ENCODE results near the gene SETD1A.
A peak's percentile ranks its signal among the peaks of the same experiment; 100 is the strongest.

SETD1A gene

DNA sequence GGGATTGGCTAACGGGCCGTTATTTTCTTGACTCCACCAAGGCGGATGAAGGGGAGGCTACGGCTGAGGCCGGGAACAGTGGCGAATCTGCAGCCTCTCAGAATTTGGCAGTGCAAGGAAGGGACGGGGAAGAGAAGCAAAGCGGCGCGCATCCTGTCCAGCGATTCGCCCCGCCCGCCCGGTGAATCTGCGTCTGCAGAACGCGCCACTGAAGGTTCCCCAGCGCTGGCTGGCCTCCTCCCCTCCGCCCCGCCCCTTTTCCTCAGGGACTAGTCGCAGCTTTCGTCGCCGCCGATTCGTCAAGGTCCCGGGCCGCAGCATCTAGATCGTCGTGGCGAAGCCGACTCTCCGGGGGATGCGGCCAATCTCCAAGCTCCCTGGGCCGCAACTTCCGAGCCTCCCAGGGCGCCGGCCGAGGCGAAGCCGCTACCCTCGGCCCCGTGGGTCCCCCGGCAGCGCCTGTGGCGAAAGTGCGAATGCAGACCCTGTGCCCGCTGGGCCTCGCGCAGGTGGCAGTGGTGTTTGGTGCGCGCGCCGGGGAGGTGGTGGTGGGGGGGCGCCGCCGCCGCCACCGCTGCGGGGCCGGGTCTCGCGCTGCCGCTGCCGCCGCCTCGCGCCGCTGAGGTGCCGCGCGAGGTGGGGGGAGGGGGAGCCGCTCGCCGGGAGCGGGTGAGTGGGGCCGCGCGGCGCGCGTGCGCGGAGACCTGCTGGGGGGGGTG, at the start of gene SETD1A:
Gene SETD1A, plus strand, starts transcription at position 299 of the 719 bp plus-strand sequence. CDS start 978 bp downstream, outside the sequence.
- peak within 1 kb of the TSS; percentile 99 for H3K27ac Mint-ChIP-seq
- H3K9me3 Mint-ChIP-seq = no peaks in the 10 kb centered on the region
- no peaks in the 10 kb centered on the region for H3K27me3 Mint-ChIP-seq
- H3K4me3 Mint-ChIP-seq = peak within 1 kb of the TSS; percentile 96 to 97
- peak; percentile 92 for ATAC-seq
- peaks cover 42% of the 10 kb centered on the region for H3K4me1 Mint-ChIP-seq
- DNase-seq = peak; percentile 96 to 97

DNA sequence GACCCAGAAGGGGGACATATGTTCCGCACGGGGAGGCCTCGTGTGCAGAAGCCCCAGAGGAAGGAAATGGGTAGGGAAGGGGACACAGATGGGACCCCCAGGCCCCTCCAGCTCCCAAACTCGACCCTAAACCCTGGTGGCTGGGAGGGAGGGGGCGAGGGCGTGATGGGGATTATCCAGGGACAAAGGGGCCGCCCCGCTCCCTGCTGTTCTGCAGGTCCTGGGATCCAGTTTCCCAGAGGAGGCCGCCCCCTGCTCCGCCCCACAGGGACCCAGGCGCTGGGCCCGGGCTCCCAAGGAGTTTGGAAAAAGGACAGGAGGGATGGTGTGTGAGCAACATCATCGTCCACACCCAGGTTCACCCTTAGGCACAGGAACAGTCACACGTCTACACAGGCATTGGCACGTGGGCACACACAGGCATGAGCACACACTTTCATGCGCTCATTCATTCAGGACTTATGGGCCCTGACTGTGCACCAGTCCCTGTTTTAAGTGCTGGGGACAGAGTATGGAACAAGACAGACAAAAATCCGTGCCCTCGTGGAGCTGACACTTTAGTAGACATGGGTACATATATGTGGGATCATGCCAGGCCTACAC, 47.0 kb upstream of the SETD1A start:
- Mint-ChIP-seq H3K9me3 (no peaks in the 10 kb centered on the region), H3K27ac (no peak overlapping the region), H3K27me3 (no peaks in the 10 kb centered on the region), H3K4me1 (no peaks in the 10 kb centered on the region), H3K4me3 (no peak overlapping the region)
- peak; percentile 9 for ATAC-seq
- no peak for DNase-seq

DNA sequence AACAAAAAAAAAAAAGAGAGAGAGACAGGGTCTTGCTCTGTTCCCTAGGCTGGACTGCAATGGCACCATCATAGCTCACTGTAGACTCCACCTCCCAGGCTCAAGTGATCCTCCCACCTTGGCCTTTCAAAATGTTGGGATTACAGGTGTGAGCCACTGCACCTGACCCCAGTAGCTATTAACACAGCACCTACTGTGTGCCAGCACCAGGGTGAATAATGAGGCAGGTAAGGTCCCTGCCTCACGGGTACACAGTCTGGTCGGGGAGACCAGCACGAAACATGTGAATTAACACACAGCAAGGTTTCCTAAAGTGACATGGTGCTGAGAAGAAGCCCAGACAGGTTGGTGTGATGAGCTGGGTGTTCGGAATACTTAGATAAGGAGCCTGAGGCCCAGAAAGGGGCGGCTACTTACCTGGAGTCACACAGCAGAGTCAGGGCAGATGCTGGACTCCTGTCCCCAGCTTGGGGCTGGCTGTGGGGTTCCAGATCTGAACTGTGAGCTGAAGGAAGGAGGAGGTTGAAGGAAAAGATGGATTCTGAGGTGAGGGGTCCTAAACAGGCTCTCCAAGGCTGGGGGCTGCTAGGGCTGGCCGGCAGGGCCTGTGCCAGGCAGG, 44.7 kb upstream of the SETD1A start:
- no peak overlapping the region for H3K4me3 Mint-ChIP-seq
- no peaks in the 10 kb centered on the region for H3K9me3 Mint-ChIP-seq
- H3K27ac Mint-ChIP-seq = no peak overlapping the region
- H3K27me3 Mint-ChIP-seq = no peaks in the 10 kb centered on the region
- DNase-seq = no peak
- no peak for ATAC-seq
- no peaks in the 10 kb centered on the region for H3K4me1 Mint-ChIP-seq

DNA sequence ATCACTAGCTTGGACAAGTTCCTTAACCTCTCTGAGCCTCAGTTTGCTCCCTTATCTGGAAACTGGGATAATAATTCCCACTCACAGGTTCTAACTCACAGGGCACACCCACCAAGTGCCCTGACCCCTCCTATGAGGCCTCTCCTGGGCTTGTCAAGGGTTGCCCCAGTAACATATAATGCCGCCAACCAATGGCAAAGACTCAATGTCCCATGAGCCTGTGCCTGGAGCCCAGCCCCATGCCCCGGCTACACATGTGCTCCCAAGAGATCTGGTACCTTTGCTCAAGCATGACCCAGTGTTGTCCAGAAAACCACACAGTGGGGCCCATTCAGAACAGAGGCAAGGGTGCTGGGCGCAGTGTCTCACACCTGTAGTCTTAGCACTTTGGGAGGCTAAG, 42.7 kb upstream of the SETD1A start:
- Mint-ChIP-seq H3K4me1 (no peaks in the 10 kb centered on the region), H3K27me3 (no peaks in the 10 kb centered on the region), H3K27ac (no peak overlapping the region), H3K9me3 (no peaks in the 10 kb centered on the region), H3K4me3 (no peak overlapping the region)
- DNase-seq (no peak), ATAC-seq (no peak)

DNA sequence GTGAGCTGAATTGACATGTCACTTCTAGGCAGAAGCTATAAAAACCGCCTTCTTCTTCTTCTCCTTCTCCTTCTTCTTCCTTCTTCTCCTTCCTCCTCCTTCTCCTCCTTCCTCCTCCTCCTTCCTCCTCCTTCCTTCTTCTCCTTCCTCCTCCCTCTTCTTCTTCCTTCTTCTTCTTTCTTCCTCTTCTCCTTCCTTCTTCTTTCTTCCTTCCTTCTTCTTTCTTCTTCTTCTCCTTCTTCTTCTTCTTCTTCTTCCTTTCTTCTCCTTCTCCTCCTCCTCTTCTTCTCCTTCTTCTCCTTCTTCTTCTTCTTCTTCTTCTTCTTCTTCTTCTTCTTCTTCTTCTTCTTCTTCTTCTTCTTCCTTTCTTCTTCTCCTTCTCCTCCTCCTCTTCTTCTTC, 38.9 kb upstream of the SETD1A start:
- Mint-ChIP-seq H3K4me3 (no peak overlapping the region), H3K4me1 (peaks cover 17% of the 10 kb centered on the region), H3K27ac (no peak overlapping the region), H3K27me3 (no peaks in the 10 kb centered on the region), H3K9me3 (no peaks in the 10 kb centered on the region)
- ATAC-seq (no peak), DNase-seq (no peak)

DNA sequence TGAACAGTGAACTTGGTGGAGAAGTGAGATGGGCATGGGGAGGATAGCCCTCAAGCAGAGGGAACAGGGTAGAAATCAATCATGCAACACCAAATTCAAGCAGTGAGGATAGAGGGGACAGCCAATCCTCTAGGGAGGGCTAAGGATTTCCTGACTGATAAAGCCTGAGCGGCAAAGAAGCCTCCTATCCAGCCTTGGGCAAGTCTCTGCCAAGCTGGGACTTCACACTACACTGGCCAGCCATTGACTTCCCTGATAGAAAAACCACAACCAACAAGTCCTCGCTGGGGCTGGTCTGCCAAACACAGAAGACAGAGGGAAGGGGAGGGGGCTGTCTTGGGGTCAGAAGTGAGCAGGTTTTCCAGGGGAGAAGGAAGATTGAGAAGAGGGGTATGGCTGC, 36.7 kb upstream of the SETD1A start:
- DNase-seq = no peak
- Mint-ChIP-seq H3K27me3 (no peaks in the 10 kb centered on the region), H3K27ac (no peak overlapping the region), H3K9me3 (no peaks in the 10 kb centered on the region), H3K4me1 (peaks cover 29% of the 10 kb centered on the region), H3K4me3 (peak overlapping the region; percentile 97 to 98)
- ATAC-seq = no peak

DNA sequence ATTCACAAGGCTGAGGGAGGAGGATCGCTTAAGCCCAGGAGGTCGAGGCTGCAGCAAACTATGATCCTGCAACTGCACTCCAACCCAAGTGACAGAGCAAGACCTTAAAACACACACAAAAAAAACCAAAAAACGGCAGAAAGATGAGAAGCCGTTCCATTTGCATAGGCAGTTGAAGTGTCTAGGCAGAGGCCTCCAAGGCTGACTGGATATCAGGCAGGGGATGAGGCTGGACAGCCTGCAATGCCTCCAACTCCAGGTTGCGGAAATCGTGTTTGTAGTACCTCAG, 36.2 kb upstream of the SETD1A start:
- DNase-seq (no peak), ATAC-seq (no peak)
- Mint-ChIP-seq H3K4me3 (peak overlapping the region; percentile 97 to 98), H3K27me3 (no peaks in the 10 kb centered on the region), H3K9me3 (no peaks in the 10 kb centered on the region), H3K4me1 (peaks cover 34% of the 10 kb centered on the region), H3K27ac (peak overlapping the region in 1 of 2 donors; percentile 89)

DNA sequence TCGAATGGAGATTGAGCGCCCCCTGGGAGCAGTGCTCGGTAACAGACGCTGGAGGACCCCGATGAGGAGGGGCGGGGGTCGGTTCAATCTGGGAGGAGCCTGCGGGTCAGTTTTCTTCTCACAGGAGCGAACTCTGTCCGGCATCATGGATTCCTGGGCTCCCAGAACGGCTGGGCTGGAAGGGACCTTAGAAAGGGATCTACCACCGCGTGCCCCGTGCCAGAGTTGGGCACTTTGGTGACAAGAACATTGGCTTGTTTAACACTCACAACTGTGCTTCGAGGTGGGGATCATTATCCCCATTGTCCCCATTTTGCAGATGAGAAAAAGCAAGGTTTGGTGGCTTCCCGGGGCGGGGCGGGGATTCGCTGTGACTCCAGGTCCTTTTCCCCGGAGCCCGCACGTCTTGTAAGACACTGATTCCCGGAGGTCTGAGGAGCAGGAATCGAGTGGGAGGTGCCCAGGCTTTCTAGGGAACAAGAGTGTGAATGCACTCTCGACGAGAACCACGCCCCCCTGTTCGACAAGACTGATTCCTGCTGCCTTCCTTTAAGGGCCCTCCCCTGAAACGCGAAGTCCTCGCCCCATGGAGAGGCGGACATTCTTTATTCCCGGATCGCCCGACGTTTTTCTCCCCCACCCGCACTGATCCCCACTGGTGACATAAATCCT, 35.7 kb upstream of the SETD1A start:
- peak; percentile 87 to 88 for DNase-seq
- Mint-ChIP-seq H3K9me3 (no peaks in the 10 kb centered on the region), H3K4me1 (peaks cover 39% of the 10 kb centered on the region), H3K4me3 (peak overlapping the region; percentile 97 to 98), H3K27me3 (no peaks in the 10 kb centered on the region), H3K27ac (peak overlapping the region; percentile 88 to 97)
- peak; percentile 11 for ATAC-seq

DNA sequence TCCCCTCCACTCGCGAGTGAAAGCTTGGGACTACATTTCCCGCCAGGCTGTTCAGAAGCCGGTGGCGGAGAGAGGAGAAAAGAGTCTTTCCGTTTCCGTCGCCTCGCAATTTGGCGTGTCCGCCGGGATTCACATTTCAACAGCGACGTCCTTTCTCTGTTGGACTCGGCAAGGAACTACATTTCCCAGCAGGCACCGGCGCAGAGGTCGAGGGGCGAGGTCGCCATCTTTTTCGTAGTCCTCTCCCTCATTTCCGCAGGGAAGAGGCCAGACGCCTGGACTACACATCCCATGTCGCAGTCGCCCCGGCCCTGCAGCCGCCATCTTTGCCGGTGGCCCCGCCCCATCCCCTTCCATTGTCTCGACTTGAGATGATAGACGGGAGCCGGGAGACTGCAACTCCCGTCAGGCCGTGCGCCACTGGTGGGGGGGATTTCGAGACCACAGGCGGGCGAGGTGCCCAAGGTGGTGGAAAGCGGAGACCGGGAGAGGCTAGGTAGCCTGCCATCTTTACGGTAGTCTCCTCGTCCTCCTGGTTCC, 35.1 kb upstream of the SETD1A start:
- Mint-ChIP-seq H3K4me3 (peak overlapping the region; percentile 97 to 98), H3K27me3 (no peaks in the 10 kb centered on the region), H3K4me1 (peaks cover 44% of the 10 kb centered on the region), H3K9me3 (no peaks in the 10 kb centered on the region), H3K27ac (peak overlapping the region; percentile 100)
- ATAC-seq (peak; percentile 86), DNase-seq (peak; percentile 99 to 100)

DNA sequence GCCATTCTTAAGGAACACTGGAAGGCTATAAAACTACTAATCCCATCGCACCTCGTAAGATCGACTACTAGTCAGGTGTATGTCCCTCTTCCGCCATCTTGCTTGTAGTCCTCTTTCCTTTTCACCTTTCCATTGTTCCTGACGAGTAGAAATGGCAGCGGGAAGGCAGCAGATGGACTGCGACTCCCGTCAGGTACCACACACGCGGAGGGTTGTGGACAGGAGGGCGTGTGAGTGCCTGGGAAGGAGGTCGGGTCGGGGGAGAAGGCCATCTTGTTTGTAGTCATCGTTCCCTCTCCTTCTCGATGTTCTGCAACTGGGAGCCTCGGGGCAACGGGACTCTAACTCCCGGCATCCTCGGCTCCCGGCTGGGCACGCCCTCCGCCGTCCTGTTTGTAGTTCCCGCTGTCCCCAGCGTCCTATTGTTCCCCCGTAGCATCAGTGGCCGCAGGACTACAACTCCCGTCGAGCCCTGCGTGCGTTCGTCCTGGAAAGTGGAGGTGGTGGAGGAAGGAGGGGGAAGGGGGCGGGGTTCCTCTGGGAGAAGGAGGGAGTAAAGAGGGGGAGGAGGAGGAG, 34.5 kb upstream of the SETD1A start:
- Mint-ChIP-seq H3K4me3 (peak overlapping the region; percentile 97 to 98), H3K27ac (peak overlapping the region; percentile 100), H3K27me3 (no peaks in the 10 kb centered on the region), H3K4me1 (peaks cover 44% of the 10 kb centered on the region), H3K9me3 (no peaks in the 10 kb centered on the region)
- DNase-seq (peak; percentile 93 to 96), ATAC-seq (peak; percentile 84)

DNA sequence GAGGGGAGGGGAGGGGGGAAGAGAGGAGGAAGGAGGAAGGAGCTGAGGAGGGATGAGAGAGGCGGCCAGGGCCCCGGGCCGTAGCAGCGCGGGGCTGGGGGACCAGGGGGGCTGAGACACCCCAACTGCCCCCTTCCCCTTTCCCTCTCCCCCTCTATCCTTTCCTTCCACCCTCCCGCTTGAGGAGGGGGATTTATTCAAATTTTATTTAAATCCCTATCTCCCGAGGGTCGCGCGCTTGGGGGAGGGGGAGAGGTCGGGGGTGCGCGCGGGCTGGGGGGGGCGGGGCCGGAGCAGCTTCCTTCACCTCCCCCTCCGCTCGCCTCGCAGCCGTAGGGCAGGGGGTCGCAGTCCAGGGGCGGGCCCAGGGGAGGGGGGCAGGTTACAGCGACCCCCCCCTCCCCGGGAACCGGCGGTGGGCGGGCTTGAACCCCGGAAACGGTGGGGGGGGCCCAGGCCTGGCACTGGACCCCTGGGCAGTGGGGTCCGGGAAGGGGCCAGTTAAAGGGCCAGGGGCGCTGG, 33.9 kb upstream of the SETD1A start, which contains the start of gene FBXL19:
Gene FBXL19, plus strand, starts transcription at position 19 of the 522 bp plus-strand sequence. CDS start 2,183 bp downstream, outside the sequence.
- ATAC-seq (peak; percentile 2), DNase-seq (peak in 1 of 2 donors; percentile 39)
- Mint-ChIP-seq H3K4me3 (peak within 1 kb of the TSS; percentile 97 to 98), H3K27ac (peak within 1 kb of the TSS; percentile 100), H3K27me3 (no peaks in the 10 kb centered on the region), H3K9me3 (no peaks in the 10 kb centered on the region), H3K4me1 (peaks cover 44% of the 10 kb centered on the region)

DNA sequence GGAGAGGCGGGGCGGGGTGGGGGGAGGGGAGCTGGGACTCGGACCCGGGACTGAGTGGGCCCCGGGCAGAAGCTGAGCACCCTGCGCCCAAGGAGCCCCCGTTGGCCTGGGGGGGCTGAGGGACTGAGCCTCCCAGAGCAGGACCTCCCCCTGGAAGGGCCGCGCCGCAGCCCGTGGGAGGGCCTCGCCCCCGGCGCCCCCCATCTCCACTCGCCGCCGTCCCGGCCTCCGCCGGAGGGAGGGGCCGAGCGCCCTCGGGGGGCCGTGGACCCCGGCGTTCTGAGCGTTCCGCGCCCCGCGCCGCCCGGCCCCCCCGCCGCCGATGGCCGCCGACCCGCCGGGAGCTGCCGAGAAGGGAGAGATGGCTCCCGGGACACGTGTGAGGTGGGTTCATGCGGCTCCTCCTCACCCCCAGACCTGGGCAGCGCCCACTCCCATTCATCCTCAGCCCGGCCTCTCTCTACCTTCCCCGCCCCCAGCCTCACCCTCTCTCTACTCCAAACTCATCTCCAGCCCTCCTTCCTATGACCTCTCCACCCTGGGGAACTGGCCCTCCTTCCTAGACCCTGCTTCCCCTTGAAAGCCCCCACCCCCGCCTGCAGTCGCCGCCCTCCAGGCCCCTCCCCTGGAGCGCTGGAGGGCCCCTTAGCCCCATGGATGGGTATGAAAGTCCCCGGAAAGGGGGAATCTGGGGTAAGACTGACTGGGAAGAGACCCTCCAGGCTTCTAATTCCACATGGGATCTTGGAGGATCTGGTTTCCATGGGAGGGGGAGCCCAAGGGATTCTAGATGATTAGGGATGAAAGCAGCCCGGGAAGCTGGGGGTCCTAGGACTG, 33.3 kb upstream of the SETD1A start:
- DNase-seq (no peak), ATAC-seq (no peak)
- no peaks in the 10 kb centered on the region for H3K27me3 Mint-ChIP-seq
- H3K4me3 Mint-ChIP-seq = peak overlapping the region; percentile 85 to 87
- H3K27ac Mint-ChIP-seq = peak overlapping the region in 1 of 2 donors; percentile 91
- peaks cover 44% of the 10 kb centered on the region for H3K4me1 Mint-ChIP-seq
- H3K9me3 Mint-ChIP-seq = no peaks in the 10 kb centered on the region

DNA sequence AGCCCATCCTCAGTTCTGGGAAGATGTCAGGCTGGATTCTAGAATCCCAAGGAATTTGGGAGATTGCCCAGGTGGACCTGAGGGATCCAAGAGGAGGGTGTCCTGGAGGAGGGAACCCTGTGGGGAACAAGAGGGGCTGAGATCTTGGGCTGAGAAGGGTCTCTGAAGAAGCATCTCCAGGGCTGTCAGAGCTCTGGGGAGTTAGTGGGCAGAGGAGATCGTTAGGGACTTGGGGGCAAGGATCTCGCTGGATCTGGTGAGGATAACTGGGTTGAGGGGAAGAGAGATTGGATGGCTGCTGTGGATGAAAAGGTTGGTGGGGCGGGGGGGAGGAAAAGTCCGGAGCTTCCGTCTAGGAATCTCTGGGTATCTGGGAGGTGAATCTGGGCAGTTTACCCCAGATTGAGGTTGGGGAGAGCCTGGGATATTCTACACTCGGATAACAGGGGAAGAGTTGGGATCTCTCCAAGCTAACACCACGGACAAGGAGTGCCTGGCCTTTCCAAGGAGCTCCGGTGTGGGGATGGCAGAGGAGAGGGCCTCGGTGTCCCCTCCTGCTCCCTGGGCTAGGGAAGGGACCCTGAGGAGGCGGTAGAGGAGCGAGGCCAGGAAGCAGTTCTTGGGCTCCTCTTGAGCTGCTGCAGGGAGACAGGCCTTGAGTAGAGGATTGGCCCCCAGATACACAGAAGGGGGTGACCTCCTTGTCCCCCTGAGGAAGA, 32.5 kb upstream of the SETD1A start:
- Mint-ChIP-seq H3K27ac (peak overlapping the region in 1 of 2 donors; percentile 6), H3K4me3 (peak overlapping the region; percentile 85 to 87), H3K9me3 (no peaks in the 10 kb centered on the region), H3K4me1 (peaks cover 44% of the 10 kb centered on the region), H3K27me3 (no peaks in the 10 kb centered on the region)
- DNase-seq (no peak), ATAC-seq (no peak)

DNA sequence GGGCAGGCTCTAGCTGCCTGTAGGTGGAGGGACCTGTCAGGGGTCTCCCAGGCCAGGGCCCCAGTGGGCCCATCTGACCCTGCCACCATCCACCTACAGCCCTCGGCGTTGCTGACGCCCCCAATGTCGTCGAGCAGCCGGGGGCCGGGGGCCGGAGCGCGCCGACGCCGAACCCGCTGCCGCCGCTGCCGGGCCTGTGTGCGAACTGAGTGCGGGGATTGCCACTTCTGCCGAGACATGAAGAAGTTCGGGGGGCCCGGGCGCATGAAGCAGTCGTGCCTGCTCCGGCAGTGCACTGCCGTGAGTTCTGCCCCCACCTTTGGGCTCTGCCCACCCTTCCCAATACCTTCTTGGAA, 31.9 kb upstream of the SETD1A start:
- H3K4me1 Mint-ChIP-seq = peaks cover 44% of the 10 kb centered on the region
- H3K9me3 Mint-ChIP-seq = no peaks in the 10 kb centered on the region
- no peak overlapping the region for H3K4me3 Mint-ChIP-seq
- ATAC-seq (no peak), DNase-seq (no peak)
- H3K27me3 Mint-ChIP-seq = no peaks in the 10 kb centered on the region
- H3K27ac Mint-ChIP-seq = no peak overlapping the region

Measured in stimulated activated naive CD8-positive, alpha-beta T cell treated with anti-CD3 and anti-CD28 coated beads, Interleukin-15, amount 100 ng/mL, for 72 hours (primary cell).